Ramos (cell line): ENCODE data around the gene WHAMM.
"Not testable (repeated sequence)": the region's sequence is repeated elsewhere in the genome, so short reads cannot be mapped to it uniquely, and the experiment has no call there.

Experiments used
- in situ Hi-C: fragments of 300-500 bp; cut with MboI; formaldehyde crosslinking; loops from one replicate; pipeline ENCODE4 v1.14.3; 2022; ENCODE audit warnings: low sequenced_read_pairs; ENCODE audit not compliant: unreplicated experiment

Gene WHAMM

GRCh38 chr15:82799183-82799841 lies 10.1 kb upstream of the WHAMM start:
- in situ Hi-C loops, result no loop called here

GRCh38 chr15:82802497-82802896 lies 6.9 kb upstream of the WHAMM start:
- in situ Hi-C loops, result no loop called here

GRCh38 chr15:82803793-82804574 lies 5.4 kb upstream of the WHAMM start:
- in situ Hi-C loops, result no loop called here

GRCh38 chr15:82804575-82804949 lies 4.9 kb upstream of the WHAMM start:
- in situ Hi-C loops, result no loop called here

DNA sequence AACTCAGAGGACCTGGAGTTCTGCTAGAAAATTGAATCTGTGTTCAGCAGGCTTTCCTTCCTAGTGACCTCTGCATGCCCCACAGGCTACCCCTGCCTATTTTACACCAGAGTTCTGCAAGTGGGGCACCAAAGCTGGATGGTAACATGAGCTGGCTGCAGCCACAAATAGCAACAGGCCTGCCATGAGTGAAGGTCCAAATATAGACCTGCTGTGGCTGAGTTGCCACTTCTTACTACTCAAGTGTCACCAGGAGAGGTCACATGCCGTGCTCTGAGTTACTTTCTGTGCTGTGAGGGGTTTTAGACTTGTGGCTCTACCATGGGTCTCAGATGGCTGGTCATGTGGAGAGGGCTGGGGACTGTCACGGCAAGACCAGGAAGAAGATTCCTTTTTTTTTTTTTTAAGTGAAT lies 3.4 kb upstream of the WHAMM start, which contains the start of gene FSD2:
FSD2 (minus strand) TSS at position 76 of the 413 bp plus-strand sequence. CDS start 18,679 bp downstream, outside the sequence.
- in situ Hi-C loops, result no loop called here

GRCh38 chr15:82807920-82808633 lies 1.4 kb upstream of the WHAMM start:
- in situ Hi-C loops, result no loop called here

- in situ Hi-C loops, result no loop called here
Measured at GRCh38 chr15:82808634-82809041, 790 bp upstream of the WHAMM start.

DNA sequence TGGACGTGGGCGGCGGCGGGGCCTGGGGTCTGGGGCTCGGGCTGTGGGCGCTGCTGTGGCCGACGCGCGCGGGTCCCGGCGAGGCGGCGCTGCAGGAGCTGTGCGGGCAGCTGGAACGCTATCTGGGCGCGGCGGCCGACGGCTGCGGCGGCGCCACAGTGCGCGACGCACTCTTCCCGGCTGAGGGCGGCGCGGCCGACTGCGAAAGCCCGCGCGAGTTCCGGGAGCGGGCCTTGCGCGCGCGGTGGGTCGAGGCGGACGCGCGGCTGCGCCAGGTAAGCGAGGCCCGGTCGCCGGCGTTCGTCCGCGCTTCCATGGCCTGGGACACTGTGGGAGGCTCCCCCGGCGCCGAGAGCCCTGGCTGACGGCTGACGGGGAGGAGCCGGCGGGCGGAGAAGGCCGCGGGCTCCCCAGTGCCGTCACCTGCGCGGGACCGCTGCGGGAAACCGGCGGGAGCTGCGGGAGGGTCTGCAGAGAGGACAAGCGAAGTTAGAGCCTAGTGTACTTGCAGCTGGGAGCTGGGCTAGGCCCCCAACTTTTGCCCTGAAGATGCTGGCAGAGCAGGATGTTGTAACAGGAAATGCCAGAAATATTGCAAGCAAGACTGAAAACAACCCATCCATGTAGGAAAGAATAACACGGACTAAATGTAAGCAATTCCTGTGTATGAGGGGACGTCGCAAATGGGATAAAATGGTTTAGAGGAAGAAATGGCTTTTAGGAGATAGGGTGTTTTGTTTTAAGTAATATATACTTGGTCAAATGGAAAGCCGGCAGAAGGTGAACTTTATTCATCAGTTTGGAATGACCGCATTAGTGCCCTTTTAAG lies 847 bp downstream of the WHAMM start:
- in situ Hi-C loops, result no loop called here

DNA sequence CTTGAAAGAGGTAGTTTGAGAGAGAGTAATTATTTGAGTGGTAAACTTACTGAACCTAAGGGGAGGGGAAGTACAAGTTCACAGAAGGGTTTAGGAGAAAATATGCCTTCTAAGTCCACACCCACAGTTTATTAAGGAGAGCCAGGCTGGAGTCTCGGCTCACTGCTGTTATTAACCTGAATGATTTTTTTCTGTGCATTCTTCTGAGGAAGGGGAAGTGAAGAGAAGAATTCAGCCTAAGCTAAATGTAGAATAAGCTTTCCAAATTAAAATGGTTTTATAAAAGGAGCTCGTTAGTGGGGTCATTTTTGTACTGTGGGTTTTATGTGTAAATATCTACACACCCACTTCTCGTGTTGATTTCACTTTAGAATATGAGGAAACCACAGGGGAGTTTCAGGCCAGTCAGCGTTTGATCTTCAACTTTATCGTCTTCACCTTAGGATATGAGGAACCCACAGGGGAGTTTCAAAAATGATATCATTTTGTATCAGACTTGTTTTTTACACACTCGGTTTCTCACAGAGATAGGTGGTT lies 1.5 kb downstream of the WHAMM start:
- in situ Hi-C loops, result no loop called here

GRCh38 chr15:82812994-82813393 lies 3.6 kb downstream of the WHAMM start:
- in situ Hi-C loops, result no loop called here

- in situ Hi-C loops, result no loop called here
Measured at GRCh38 chr15:82820128-82820527, 10.7 kb downstream of the WHAMM start.

DNA sequence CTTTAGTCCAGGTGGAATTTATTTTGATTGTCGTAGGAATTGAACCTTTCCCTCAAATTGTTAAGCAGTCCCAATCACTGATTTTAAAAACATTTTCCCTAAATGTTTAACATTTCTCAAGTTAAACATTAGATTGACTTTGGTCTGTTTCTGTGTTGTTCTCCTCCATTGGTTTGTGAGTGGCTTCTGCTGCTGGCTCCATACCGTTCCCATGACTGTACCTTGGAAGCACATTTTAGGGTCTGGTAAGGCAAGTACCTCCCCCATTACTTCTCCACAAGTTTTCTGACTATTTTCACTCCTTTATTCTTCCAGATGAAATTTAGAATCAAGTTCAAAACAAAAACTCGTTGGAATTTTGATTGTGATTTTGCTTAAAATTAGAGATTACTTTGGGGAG lies 12.0 kb downstream of the WHAMM start:
- in situ Hi-C loops, result not testable (repeated sequence)

DNA sequence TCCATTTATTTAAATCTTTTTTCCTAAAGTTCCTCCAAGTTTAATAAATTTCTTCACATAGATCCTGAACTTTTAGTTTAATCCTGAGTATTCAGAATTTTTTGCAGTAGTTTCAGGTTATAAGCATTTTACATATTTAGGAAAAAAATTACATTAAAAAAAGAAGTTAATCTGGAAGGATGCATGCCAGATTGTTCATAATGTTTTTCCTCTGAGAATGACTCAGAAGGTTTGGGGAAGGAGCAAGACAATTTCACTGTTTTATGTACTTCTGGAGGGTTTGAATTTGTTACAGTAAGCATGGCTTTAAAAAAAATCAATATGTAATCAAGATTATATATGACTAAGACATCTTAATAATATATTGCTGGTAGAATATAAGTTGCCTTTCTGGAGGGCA lies 12.4 kb downstream of the WHAMM start:
- in situ Hi-C loops, result not testable (repeated sequence)

- in situ Hi-C loops, result no loop called here
Measured at GRCh38 chr15:82823049-82823448, 13.6 kb downstream of the WHAMM start.

GRCh38 chr15:82828075-82828474 lies 18.6 kb downstream of the WHAMM start:
- in situ Hi-C loops, result loop anchor here (25.0 kb wide), 1 partner anchor 291 kb away; the partner anchor contains the start of gene RPS17

DNA sequence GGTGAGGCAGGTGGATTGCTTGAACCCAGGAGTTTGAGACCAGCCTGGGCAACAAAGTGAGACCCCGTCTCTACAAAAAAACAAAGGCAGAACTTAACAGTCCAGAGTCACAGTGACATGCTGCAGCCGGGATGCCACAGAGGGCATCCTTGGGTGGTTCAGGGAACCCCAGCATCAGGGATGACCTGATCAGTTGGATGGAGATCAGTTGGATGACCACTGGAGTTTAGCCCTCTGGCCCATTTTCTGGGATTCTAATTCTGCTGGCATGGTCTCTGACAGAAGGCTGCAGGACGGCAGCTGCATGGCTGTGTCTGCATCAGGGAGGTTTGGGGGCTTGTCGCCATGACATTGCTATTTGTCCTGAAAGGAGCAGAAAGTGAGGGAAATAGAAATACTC lies 19.8 kb downstream of the WHAMM start:
- in situ Hi-C loops, result loop anchor here (25.0 kb wide), 1 partner anchor 292 kb away; the partner anchor contains the start of gene RPS17

GRCh38 chr15:82830427-82831173 lies 21.2 kb downstream of the WHAMM start:
- in situ Hi-C loops, result loop anchor here (25.0 kb wide), 1 partner anchor 293 kb away; the partner anchor contains the start of gene RPS17

GRCh38 chr15:82831894-82832600 lies 22.6 kb downstream of the WHAMM start:
- in situ Hi-C loops, result loop anchor here (25.0 kb wide), 1 partner anchor 295 kb away; the partner anchor contains the start of gene RPS17
